Activated CD4-positive, alpha-beta T cell treated with anti-CD3 and anti-CD28 coated beads, Interleukin-2, amount 10 ng/mL, durations not matched to agents 7 days and 5 days (primary cell): Measurements from ENCODE around the gene ERICH2. TPM values are rescaled to one million over a fixed set of nuclear protein-coding genes. Genes with fewer than 3 reads are reported as not detected.
A peak's percentile ranks its signal among the peaks of the same experiment; 100 is the strongest.
"Not testable (repeated sequence)": the region's sequence is repeated elsewhere in the genome, so short reads cannot be mapped to it uniquely, and the experiment has no call there.

Experiments used
- CTCF ChIA-PET: fragments of 350-600 bp; sonication (Branson Sonifier 250); formaldehyde crosslinking; loops from one replicate; lab custom pipeline; 2021; ENCODE audit warnings: antibody characterized with exemption; lab: Charles Lee
- POLR2A ChIA-PET: fragments of 350-600 bp; sonication (Branson Sonifier 250); formaldehyde crosslinking; loops from one replicate; lab custom pipeline; 2021; ENCODE audit warnings: antibody characterized with exemption; lab: Charles Lee
- DNase-seq: peaks from one replicate; pipeline ENCODE4 v3.0.0-alpha.2; 2020
- H3K27ac Mint-ChIP-seq: one replicate; pipeline ENCODE4 v1.8.0; 2021; ENCODE audit warnings: mild to moderate bottlenecking, moderate library complexity, mixed read lengths
- H3K27me3 Mint-ChIP-seq: one replicate; pipeline ENCODE4 v1.8.0; 2021; ENCODE audit warnings: mixed read lengths
- H3K36me3 Mint-ChIP-seq: one replicate; pipeline ENCODE4 v1.8.0; 2021; ENCODE audit warnings: low read depth, mixed read lengths
- H3K4me1 Mint-ChIP-seq: one replicate; pipeline ENCODE4 v1.8.0; 2021; ENCODE audit warnings: mixed read lengths
- H3K4me3 Mint-ChIP-seq: one replicate; pipeline ENCODE4 v1.8.0; 2021; ENCODE audit warnings: mild to moderate bottlenecking, moderate library complexity, mixed read lengths
- H3K9me3 Mint-ChIP-seq: one replicate; pipeline ENCODE4 v1.8.0; 2021; ENCODE audit warnings: mixed read lengths
- total RNA-seq, 2 experiments: library from RNA; stranded (reverse); gene quantifications; one replicate each; pipeline ENCODE4 v1.2.3, GENCODE V29; 2021

ERICH2 gene
- total RNA-seq, result not detected

GRCh38 chr2:170770008-170770605 is at the start of gene ERICH2:
Gene ERICH2 (plus strand): TSS chr2:170770378. CDS start chr2:170770682, 304 bp downstream.
- no peaks in the 10 kb centered on the region for H3K9me3 Mint-ChIP-seq
- DNase-seq, result peak; percentile 46
- ChIA-PET CTCF (interaction anchor here (1.0 to 1.7 kb wide), 3 partner anchors 9 to 53 kb away, joined by 3 to 6 read pairs (median 5); no protein-coding TSS in a partner anchor), POLR2A (interaction anchor here (0.6 kb wide), 2 partner anchors 9 to 1215 kb away, joined by 3 read pairs; no protein-coding TSS in a partner anchor)
- H3K27ac Mint-ChIP-seq, result peak within 1 kb of the TSS; percentile 36
- H3K4me1 Mint-ChIP-seq, result peaks cover 16% of the 10 kb centered on the region
- H3K36me3 Mint-ChIP-seq, result no peaks in the 10 kb centered on the region
- H3K4me3 Mint-ChIP-seq, result peak within 1 kb of the TSS; percentile 85
- peaks cover 31% of the 10 kb centered on the region for H3K27me3 Mint-ChIP-seq

- Mint-ChIP-seq H3K27ac (no peak overlapping the region), H3K4me3 (no peak overlapping the region), H3K9me3 (no peaks in the 10 kb centered on the region), H3K27me3 (peaks cover 55% of the 10 kb centered on the region), H3K36me3 (no peaks in the 10 kb centered on the region), H3K4me1 (peaks cover 8% of the 10 kb centered on the region)
- CTCF ChIA-PET, result no interaction called here
- POLR2A ChIA-PET, result no interaction called here
- no peak for DNase-seq
Observed at GRCh38 chr2:170721678-170722077, 48.5 kb upstream of the ERICH2 start.

- Mint-ChIP-seq H3K36me3 (no peaks in the 10 kb centered on the region), H3K27me3 (peaks cover 54% of the 10 kb centered on the region), H3K27ac (no peak overlapping the region), H3K4me1 (peaks cover 4% of the 10 kb centered on the region), H3K4me3 (no peak overlapping the region), H3K9me3 (no peaks in the 10 kb centered on the region)
- no peak for DNase-seq
- POLR2A ChIA-PET, result no interaction called here
- CTCF ChIA-PET, result no interaction called here
Observed at GRCh38 chr2:170722301-170722700, 47.9 kb upstream of the ERICH2 start.

- Mint-ChIP-seq H3K36me3 (no peaks in the 10 kb centered on the region), H3K4me1 (no peaks in the 10 kb centered on the region), H3K27ac (no peak overlapping the region), H3K4me3 (no peak overlapping the region), H3K27me3 (peaks cover 48% of the 10 kb centered on the region), H3K9me3 (no peaks in the 10 kb centered on the region)
- no peak for DNase-seq
- ChIA-PET CTCF (no interaction called here), POLR2A (no interaction called here)
Observed at GRCh38 chr2:170723446-170723958, 46.7 kb upstream of the ERICH2 start.

GRCh38 chr2:170733798-170734600 is 36.2 kb upstream of the ERICH2 start:
- POLR2A ChIA-PET, result no interaction called here
- Mint-ChIP-seq H3K27me3 (peaks cover 28% of the 10 kb centered on the region), H3K36me3 (no peaks in the 10 kb centered on the region), H3K4me3 (no peak overlapping the region), H3K27ac (no peak overlapping the region), H3K9me3 (no peaks in the 10 kb centered on the region), H3K4me1 (no peaks in the 10 kb centered on the region)
- CTCF ChIA-PET, result interaction anchor here (0.5 kb wide), 1 partner anchor 797 kb away, joined by 4 read pairs; no protein-coding TSS in a partner anchor
- DNase-seq, result no peak

- H3K27ac Mint-ChIP-seq, POLR2A ChIA-PET, DNase-seq, CTCF ChIA-PET, H3K4me3 Mint-ChIP-seq, H3K4me1 Mint-ChIP-seq, H3K36me3 Mint-ChIP-seq, H3K9me3 Mint-ChIP-seq: not testable (repeated sequence)
- H3K27me3 Mint-ChIP-seq, result peaks cover 28% of the 10 kb centered on the region
Observed at GRCh38 chr2:170734601-170735000, 35.6 kb upstream of the ERICH2 start.

GRCh38 chr2:170736628-170737027 is 33.5 kb upstream of the ERICH2 start:
- no peak overlapping the region for H3K4me3 Mint-ChIP-seq
- no peaks in the 10 kb centered on the region for H3K4me1 Mint-ChIP-seq
- no peak overlapping the region for H3K27ac Mint-ChIP-seq
- H3K9me3 Mint-ChIP-seq, result no peaks in the 10 kb centered on the region
- no peak for DNase-seq
- ChIA-PET POLR2A (no interaction called here), CTCF (no interaction called here)
- H3K27me3 Mint-ChIP-seq, result peaks cover 18% of the 10 kb centered on the region
- no peaks in the 10 kb centered on the region for H3K36me3 Mint-ChIP-seq

- no peak for DNase-seq
- Mint-ChIP-seq H3K4me1 (no peaks in the 10 kb centered on the region), H3K36me3 (no peaks in the 10 kb centered on the region), H3K9me3 (no peaks in the 10 kb centered on the region), H3K27ac (no peak overlapping the region), H3K27me3 (peaks cover 17% of the 10 kb centered on the region), H3K4me3 (no peak overlapping the region)
- CTCF ChIA-PET, result no interaction called here
- POLR2A ChIA-PET, result no interaction called here
Observed at GRCh38 chr2:170737406-170737805, 32.8 kb upstream of the ERICH2 start.

- CTCF ChIA-PET, result no interaction called here
Observed at GRCh38 chr2:170737821-170738220, 32.4 kb upstream of the ERICH2 start.

GRCh38 chr2:170739048-170739447 is 31.1 kb upstream of the ERICH2 start:
- CTCF ChIA-PET, result no interaction called here
- H3K27me3 Mint-ChIP-seq, result peaks cover 7% of the 10 kb centered on the region

More at GRCh38 chr2:170737821-170738220, 32.4 kb upstream of the ERICH2 start:
- Mint-ChIP-seq H3K36me3 (no peaks in the 10 kb centered on the region), H3K4me1 (no peaks in the 10 kb centered on the region), H3K9me3 (no peaks in the 10 kb centered on the region), H3K27me3 (peaks cover 14% of the 10 kb centered on the region), H3K27ac (no peak overlapping the region), H3K4me3 (no peak overlapping the region)
- DNase-seq, result no peak
- POLR2A ChIA-PET, result no interaction called here

GRCh38 chr2:170739507-170740046 is 30.6 kb upstream of the ERICH2 start:
- Mint-ChIP-seq H3K27ac (no peak overlapping the region), H3K27me3 (peaks cover 10% of the 10 kb centered on the region), H3K36me3 (no peaks in the 10 kb centered on the region), H3K9me3 (no peaks in the 10 kb centered on the region), H3K4me3 (no peak overlapping the region), H3K4me1 (no peaks in the 10 kb centered on the region)
- DNase-seq, result no peak
- CTCF ChIA-PET, result interaction anchor here (0.5 kb wide), 1 partner anchor 15 kb away, joined by 4 read pairs; no protein-coding TSS in a partner anchor
- POLR2A ChIA-PET, result interaction anchor here (0.8 kb wide), 1 partner anchor 212 kb away, joined by 4 read pairs; no protein-coding TSS in a partner anchor

More at GRCh38 chr2:170739048-170739447, 31.1 kb upstream of the ERICH2 start:
- no peak overlapping the region for H3K27ac Mint-ChIP-seq
- POLR2A ChIA-PET, result interaction anchor here (0.8 kb wide), 1 partner anchor 211 kb away, joined by 4 read pairs; no protein-coding TSS in a partner anchor
- H3K9me3 Mint-ChIP-seq, result no peaks in the 10 kb centered on the region
- no peak overlapping the region for H3K4me3 Mint-ChIP-seq
- no peaks in the 10 kb centered on the region for H3K36me3 Mint-ChIP-seq
- H3K4me1 Mint-ChIP-seq, result no peaks in the 10 kb centered on the region
- DNase-seq, result no peak

GRCh38 chr2:170740660-170741059 is 29.5 kb upstream of the ERICH2 start:
- no peaks in the 10 kb centered on the region for H3K4me1 Mint-ChIP-seq
- ChIA-PET CTCF (no interaction called here), POLR2A (no interaction called here)
- no peaks in the 10 kb centered on the region for H3K36me3 Mint-ChIP-seq
- peaks cover 14% of the 10 kb centered on the region for H3K27me3 Mint-ChIP-seq
- H3K27ac Mint-ChIP-seq, result no peak overlapping the region
- no peaks in the 10 kb centered on the region for H3K9me3 Mint-ChIP-seq
- no peak overlapping the region for H3K4me3 Mint-ChIP-seq
- DNase-seq, result no peak

GRCh38 chr2:170742000-170742399 is 28.2 kb upstream of the ERICH2 start:
- POLR2A ChIA-PET, result no interaction called here
- H3K4me1 Mint-ChIP-seq, result no peaks in the 10 kb centered on the region

More at GRCh38 chr2:170742000-170742399, 28.2 kb upstream of the ERICH2 start:
- no peaks in the 10 kb centered on the region for H3K9me3 Mint-ChIP-seq
- no peak for DNase-seq
- no peak overlapping the region for H3K4me3 Mint-ChIP-seq
- no peak overlapping the region for H3K27ac Mint-ChIP-seq
- no peaks in the 10 kb centered on the region for H3K36me3 Mint-ChIP-seq
- CTCF ChIA-PET, result no interaction called here
- peaks cover 11% of the 10 kb centered on the region for H3K27me3 Mint-ChIP-seq
